ENCODE data around the gene RNF138. TPM values are rescaled to one million over a fixed set of nuclear protein-coding genes. Genes with fewer than 3 reads are reported as not detected.

Gene RNF138
- total RNA-seq, 1 donor from 2014 or later, result not detected

GRCh38 chr18:32057624-32058165, 34.0 kb upstream of the RNF138 start:
- intact Hi-C loops (cut with DNase I), result no loop called here
- Histone ChIP-seq H3K27ac (no peak overlapping the region), H3K36me3 (no peaks in the 10 kb centered on the region), H3K4me3 (no peak overlapping the region), H3K27me3 (no peaks in the 10 kb centered on the region), H3K4me1 (no peaks in the 10 kb centered on the region), H3K9me3 (no peaks in the 10 kb centered on the region)
- no peak for TF ChIP-seq CTCF (IDR thresholded peaks at IDR 0.05)
- no peak for DNase-seq (ENCODE audit: low spot score in 2 of 2)

GRCh38 chr18:32060026-32060425, 31.6 kb upstream of the RNF138 start:
- no peaks in the 10 kb centered on the region for H3K27me3 ChIP-seq
- intact Hi-C loops (cut with DNase I), result no loop called here

GRCh38 chr18:32067375-32068167, 24.1 kb upstream of the RNF138 start:
- no peak overlapping the region for H3K27ac ChIP-seq
- H3K27me3 ChIP-seq, result no peaks in the 10 kb centered on the region
- intact Hi-C loops (cut with DNase I), result no loop called here
- H3K4me1 ChIP-seq, result no peaks in the 10 kb centered on the region
- DNase-seq (ENCODE audit: low spot score in 2 of 2), result no peak
- no peak overlapping the region for H3K4me3 ChIP-seq
- H3K9me3 ChIP-seq, result no peaks in the 10 kb centered on the region
- TF ChIP-seq CTCF (IDR thresholded peaks at IDR 0.05), result no peak
- H3K36me3 ChIP-seq, result no peaks in the 10 kb centered on the region

More at GRCh38 chr18:32060026-32060425, 31.6 kb upstream of the RNF138 start:
- no peak for TF ChIP-seq CTCF (IDR thresholded peaks at IDR 0.05)
- no peaks in the 10 kb centered on the region for H3K4me1 ChIP-seq
- no peak overlapping the region for H3K4me3 ChIP-seq
- H3K27ac ChIP-seq, result no peak overlapping the region
- H3K36me3 ChIP-seq, result no peaks in the 10 kb centered on the region
- no peak for DNase-seq (ENCODE audit: low spot score in 2 of 2)
- no peaks in the 10 kb centered on the region for H3K9me3 ChIP-seq

- peak in 1 of 3 experiments; percentile 37 for TF ChIP-seq CTCF (IDR thresholded peaks at IDR 0.05)
- intact Hi-C loops (cut with DNase I), result no loop called here
- no peaks in the 10 kb centered on the region for H3K9me3 ChIP-seq
- H3K36me3 ChIP-seq, result no peaks in the 10 kb centered on the region
- H3K4me3 ChIP-seq, result no peak overlapping the region
- H3K27me3 ChIP-seq, result no peaks in the 10 kb centered on the region
- H3K4me1 ChIP-seq, result no peaks in the 10 kb centered on the region
- no peak for DNase-seq (ENCODE audit: low spot score in 2 of 2)
- no peak overlapping the region for H3K27ac ChIP-seq
Measured at GRCh38 chr18:32072321-32072720, 19.4 kb upstream of the RNF138 start.

GRCh38 chr18:32074206-32074605, 17.5 kb upstream of the RNF138 start:
- intact Hi-C loops (cut with DNase I), result no loop called here
- TF ChIP-seq CTCF (IDR thresholded peaks at IDR 0.05), result no peak
- Histone ChIP-seq H3K9me3 (no peaks in the 10 kb centered on the region), H3K36me3 (no peaks in the 10 kb centered on the region), H3K27ac (no peak overlapping the region), H3K4me1 (no peaks in the 10 kb centered on the region), H3K27me3 (no peaks in the 10 kb centered on the region), H3K4me3 (no peak overlapping the region)
- no peak for DNase-seq (ENCODE audit: low spot score in 2 of 2)
